HFF-Myc (cell line): ENCODE results near the gene BLID.

ENCODE experiments used
- DNase-seq: peaks from one replicate; pipeline ENCODE4 v3.0.0-alpha.2; 2011; ENCODE audit warnings: low read depth; ENCODE audit errors: extremely low read depth
- H3K4me3 ChIP-seq: replicated peaks from 2 replicates; pipeline ENCODE4 v1.5.1; 2011; ENCODE audit warnings: low read depth, mild to moderate bottlenecking, control low read depth, low read length
- CTCF ChIP-seq: IDR thresholded peaks from 2 replicates; pipeline ENCODE4 v1.5.1; 2012; ENCODE audit warnings: mild to moderate bottlenecking, low read depth, low read length, control low read depth; ENCODE audit errors: missing control alignments

Gene BLID

GRCh38 chr11:122127020-122127419 lies 11.0 kb upstream of the BLID start:
- no peak overlapping the region for H3K4me3 ChIP-seq
- DNase-seq, result no peak
- TF ChIP-seq CTCF, result no peak

- H3K4me3 ChIP-seq, result no peak overlapping the region
- no peak for DNase-seq
- TF ChIP-seq CTCF, result no peak
These were observed 10.1 kb upstream of the BLID start for GRCh38 chr11:122126024-122126688.

GRCh38 chr11:122123263-122123929 lies 7.4 kb upstream of the BLID start:
- no peak for DNase-seq
- H3K4me3 ChIP-seq, result no peak overlapping the region
- TF ChIP-seq CTCF, result no peak

- no peak for DNase-seq
- no peak for TF ChIP-seq CTCF
- H3K4me3 ChIP-seq, result no peak overlapping the region
These were observed 6.2 kb upstream of the BLID start for GRCh38 chr11:122122179-122122578.

- TF ChIP-seq CTCF, result no peak
- H3K4me3 ChIP-seq, result no peak overlapping the region
- no peak for DNase-seq
These were observed 4.1 kb upstream of the BLID start for GRCh38 chr11:122120096-122120495.

- no peak for TF ChIP-seq CTCF
- DNase-seq, result no peak
- no peak overlapping the region for H3K4me3 ChIP-seq
These were observed 576 bp upstream of the BLID start for GRCh38 chr11:122116591-122116990.

- no peak overlapping the region for H3K4me3 ChIP-seq
- TF ChIP-seq CTCF, result no peak
- no peak for DNase-seq
These were observed 1.0 kb downstream of the BLID start for GRCh38 chr11:122114976-122115375.
